NCI-H774 (cell line): ENCODE data around the gene CNNM3.

Experiments
- DNase-seq: peaks from one replicate; lab custom pipeline; 2025; lab: John Stamatoyannopoulos, UW

Gene CNNM3

GRCh38 chr2:96864343-96865091 is 48.4 kb downstream of the CNNM3 start:
- DNase-seq: no peak

DNA sequence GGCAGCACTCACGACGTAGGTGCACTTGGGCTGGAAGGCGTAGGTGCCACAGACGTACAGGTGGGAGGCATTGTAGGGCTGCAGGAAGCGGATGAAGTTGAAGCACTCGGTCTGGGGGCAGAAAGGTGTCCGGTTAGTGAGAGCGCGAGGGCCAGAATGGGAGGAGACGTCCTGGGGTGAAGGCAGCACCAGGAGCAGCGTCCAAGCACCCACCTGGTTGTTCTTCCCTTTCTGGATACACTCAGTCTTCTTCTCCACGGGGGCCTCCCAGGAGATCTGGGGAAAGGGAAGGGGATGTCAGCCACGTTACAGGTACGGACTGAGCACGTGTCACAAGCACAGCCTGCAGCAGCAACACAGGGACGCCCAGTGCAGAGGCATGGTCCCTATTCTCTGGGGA is 49.6 kb downstream of the CNNM3 start:
- DNase-seq: no peak

- DNase-seq: no peak
These were observed 50.1 kb downstream of the CNNM3 start for GRCh38 chr2:96866149-96866548.

DNA sequence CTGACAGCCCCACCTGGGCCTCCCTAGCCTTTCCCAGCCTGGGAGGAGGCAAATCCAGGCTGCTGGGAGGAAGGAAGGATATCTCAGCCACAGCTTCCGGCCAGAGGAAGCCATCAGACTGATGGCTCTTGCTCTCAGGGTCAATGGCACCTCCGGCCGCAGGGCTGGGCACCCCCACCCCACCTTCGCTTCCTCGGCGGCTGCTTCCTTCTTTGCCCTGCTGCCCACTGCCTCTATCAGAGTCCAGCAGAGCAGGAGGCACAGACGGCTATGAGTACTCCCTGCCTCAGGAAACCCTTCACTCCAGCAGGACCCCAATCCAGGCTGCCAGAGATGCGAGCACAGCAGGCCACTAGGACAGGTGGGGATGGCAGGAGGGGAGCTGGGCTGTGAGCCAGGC is 50.5 kb downstream of the CNNM3 start:
- no peak for DNase-seq

DNA sequence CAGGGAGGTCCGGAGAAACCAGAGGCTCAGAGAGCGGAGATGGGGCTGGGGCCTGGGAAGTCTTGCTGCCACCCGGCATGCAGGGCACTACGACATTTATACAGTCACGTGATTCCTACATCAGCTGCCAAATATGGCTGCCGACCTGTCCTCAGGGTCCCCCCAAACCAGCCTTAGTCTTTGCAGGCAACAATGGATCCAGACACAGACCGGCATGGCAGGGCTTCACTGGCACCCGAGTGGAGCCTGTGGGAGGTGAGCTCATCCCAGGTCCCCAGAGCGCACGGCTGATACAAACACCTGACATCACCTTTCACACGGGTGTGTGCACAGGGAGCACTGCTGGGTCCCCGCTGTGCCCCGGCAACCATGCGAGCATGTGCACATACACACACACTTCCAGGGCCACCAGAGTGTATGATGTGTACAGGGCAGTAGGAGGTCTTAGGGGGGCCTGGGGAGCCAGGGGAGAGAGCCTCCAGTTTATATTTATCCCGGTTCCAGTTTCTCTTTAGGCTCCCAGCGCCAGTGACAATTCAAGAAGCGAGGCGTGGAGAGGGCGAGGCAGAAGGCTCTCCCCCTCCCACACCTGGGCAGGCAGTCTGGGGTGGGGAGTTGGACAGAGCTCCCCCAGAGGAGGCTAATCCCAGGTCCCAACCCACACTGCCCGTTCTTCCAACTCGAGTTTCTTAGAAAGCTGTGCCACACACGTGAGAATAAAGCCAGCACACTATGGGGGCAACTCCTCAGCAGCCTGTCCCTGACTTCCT is 51.1 kb downstream of the CNNM3 start:
- no peak for DNase-seq

DNA sequence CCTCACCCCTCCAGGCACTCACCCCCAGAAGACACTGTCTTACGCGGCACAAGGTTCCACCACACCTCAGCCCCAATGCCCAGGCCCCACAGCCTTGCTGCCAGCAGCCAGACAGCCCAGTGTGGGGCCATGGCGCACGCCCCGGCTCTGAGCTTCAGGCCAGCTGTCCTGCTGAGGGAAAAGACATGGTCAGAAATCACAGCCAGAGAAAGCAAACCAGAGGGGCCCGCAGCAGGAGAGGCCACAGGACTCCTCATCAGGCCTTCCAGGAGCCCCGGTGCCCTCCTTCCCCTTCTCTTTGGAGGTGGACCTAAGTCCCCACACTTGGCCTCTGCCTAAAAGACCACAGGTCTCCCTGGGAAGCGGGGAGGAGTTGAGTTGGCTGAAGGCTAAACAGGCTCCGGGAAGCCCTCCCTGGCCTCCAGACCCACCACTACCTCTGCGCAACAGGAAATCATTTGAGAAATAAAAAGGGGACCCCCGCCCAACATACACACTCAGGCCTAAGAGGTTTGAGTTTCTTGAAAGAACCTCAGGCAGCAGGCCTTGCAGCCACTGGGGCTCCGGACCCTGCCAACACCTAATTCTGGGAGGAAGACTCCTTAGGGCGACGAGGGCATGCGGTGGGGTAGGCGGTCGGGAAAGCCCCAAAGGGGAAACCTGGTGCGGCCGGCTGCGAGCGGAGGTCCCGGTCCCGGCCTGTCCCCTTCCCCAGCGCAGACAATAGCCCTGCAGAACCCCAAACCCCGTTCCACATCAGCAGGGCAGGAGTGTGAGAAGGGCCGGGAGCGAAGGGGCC is 51.9 kb downstream of the CNNM3 start:
- DNase-seq: no peak

DNA sequence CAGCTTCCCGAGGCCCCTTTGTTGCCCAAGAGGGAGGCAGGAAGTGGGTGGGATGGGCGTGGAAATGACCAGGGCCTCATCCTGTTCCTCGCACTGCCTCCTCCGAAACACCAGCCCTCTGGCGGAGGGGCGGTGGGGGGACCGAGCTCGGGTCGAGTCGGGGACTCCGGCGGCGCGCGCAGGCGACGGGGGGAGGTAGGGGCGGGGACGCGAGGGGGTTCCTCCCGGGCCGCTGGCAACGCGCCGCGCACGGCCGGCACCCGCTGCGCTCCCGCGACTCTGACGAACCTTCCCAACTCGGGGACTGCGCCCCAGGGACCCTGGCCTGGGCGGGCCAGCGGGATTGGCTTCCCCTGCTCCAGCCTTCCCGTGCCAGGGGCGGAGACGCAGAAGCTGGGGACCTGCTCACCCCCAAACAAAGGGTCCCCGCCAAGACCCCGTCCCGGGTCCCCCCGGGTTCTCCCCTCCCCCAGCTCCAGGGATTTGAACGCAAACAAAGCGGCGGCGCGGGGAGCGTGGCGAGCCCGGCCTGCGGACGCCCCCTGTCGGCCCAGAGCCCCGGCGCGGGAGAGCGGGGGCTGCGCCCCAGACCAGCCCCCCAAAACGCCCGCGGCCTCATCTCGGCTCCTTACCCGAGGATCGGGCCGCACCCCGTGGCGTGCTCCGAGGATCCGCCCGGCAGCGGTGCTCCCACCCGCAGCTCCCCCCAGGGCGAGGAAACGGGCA is 52.6 kb downstream of the CNNM3 start:
- DNase-seq: peak; percentile 33

DNA sequence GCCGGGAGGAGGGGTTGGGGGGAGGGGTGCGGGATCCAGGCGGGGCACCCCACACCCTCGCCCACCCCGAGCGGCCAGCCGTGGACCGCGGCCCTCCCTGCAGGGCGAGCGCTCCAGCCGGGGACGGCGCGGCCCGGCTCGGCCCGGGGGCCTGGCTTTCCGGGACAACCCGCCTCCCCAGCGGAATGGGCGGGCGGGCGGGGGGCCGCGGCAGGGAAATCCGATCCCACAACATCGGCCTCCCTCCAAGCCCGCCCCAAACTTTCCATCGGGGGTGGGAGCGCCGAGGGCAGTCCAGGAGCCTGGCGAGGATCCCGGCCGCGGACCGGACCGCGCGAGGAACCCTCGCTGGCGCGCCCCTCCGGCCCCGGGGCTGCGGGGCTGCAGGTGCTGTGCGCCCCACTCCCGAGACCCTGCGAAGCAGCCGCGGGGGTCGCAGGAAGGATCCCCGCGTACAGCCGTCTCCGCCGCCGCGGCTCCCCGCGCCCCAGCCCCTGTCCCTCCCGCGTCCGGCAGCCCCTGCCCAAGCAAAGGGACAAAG is 53.3 kb downstream of the CNNM3 start:
- DNase-seq: no peak

DNA sequence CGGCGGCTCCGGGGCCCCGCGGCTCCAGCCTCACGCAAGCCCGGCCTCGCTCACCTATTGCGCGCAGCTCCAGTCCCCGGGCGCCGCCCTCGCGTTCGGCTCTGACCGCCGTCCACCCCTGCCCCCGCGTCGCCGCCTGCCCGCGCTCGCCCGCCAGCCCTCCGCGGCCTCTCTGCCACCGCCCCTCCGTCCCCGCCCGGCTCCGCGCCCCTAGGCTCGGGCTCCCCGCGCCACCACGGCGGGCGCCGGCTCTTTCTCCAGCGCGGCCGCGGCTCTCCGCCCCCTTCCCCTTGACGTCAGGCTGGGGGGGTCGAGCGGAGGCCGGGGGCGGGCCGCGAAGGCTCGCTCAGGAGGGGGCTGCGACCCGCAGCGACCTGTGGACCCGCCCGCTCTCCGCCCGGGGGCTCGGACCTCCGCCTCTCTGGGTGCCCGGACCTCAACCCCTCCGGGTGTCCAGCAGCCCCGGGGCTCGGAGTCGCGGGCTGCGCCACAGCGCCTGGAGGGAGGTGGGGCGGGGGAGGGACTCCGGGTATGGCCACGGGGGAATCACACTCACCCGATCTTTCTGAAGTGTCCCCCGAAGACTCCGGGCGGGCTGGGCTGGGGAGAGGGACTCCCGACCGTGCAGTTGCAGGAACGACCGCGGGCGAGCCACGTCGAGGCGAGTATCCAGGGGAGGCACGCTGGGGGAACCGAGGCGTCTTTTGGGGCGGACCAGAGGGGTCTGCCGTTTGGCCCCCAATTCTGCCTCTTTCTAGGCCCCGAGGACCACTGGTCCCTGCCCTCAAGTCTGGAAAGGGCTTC is 54.0 kb downstream of the CNNM3 start, which contains the start of gene SEMA4C:
Gene SEMA4C (minus strand): TSS at position 259 of the 804 bp plus-strand sequence. CDS start 2,194 bp downstream, outside the sequence.
- peak; percentile 55 for DNase-seq

- peak; percentile 44 for DNase-seq
These were observed 54.7 kb downstream of the CNNM3 start for GRCh38 chr2:96870626-96871255.

DNA sequence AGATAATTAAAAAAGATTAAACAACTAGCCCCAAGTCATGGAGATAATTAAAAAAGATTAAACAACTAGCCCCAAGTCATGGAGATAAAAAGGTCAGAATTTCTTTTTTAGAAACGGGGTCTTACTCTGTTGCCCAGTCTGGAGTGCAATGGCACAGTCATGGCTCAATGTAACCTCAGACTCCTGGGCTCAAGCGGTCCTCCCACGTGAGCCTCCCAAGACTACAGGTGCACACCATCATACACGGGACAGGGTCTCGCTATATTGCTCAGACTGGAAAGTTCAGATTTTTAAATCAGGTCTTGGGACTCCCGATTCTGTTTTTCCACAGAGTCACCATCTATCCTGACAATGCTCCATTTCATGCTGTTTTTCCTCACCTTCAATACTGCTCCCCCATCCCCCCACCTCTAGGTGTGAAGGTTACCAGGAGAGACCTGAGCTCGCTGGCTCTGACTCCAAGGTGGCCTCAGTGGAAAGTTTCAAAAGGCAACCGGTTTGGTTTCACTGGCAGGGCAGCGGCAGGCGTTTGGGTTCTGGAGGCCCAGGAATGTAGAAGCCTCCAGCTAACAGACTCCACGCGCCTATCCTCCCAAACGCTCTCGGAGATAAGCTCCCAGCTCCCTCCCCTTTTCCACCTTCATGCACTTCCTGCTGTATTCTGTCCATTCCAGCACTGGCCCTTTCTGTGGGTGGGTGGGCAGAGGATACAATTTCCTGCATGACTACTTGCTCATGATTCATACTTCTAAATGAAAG is 56.7 kb downstream of the CNNM3 start:
- DNase-seq: no peak

GRCh38 chr2:96873651-96874096 is 57.6 kb downstream of the CNNM3 start:
- DNase-seq: no peak

DNA sequence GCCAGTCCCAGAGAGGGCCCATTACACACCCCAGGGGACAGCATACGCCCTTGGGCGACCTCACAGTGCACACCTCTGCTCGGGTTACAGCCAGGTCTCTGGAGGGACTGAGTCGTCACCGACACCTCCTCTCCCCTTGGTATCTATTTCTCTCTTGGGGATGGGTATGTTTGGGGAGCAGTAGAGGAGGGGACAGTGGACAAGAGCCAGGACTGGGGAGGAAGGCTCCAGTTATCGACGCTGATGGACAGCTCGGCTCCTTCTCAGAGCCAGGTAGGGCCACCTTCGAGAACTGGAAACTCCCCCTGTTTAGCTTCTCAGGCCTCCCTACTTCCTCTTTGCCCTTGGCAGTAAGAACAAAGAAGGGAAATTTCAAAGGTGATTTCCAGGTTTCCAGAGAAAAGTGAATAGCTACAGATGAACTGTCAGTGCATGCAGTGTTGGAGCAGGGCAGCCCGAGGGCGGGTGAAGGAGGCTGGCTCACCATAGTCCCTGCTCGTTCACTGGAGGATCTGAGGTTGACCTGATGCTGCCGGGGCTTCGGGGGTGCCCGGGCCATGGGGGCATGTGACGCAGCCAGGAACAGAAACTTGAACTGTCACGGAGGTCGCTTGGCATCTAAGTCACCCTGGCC is 58.2 kb downstream of the CNNM3 start:
- DNase-seq: no peak

DNA sequence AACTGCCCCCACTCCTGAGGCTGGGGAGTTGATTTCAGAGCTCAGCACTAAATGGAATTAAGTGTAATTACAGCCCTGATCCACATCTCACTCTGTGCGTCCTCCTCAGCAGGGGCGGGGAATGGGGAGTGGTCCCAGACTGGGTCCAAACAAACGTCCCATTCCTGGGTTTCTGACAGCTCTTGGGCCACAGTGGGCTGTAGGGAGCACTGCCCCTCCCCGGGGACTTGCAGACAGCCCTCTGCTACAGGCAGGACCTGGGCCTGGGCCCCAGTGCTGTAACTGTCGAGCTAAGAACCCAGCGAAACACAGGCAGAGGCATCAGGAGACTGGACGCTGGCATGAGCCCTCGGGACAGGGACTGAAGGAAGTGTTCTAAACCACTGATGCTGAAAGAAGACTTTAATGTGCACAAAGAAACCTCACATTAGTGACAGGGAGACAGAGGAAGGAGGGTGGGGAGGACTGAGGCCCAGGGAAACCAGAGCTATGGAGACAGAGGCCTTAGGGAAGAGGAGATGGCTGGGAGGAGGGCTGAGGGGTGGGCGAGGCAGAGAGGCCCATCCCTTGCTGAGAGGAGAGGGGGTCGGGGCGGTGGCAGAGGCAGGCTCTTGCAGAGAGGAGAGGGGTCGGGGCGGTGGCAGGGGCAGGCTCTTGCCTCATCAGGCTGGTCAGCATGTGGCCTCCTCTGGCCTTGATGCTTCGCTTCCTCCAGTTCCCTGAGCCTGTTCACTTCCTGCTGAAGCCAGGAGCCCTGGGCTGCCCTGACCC is 59.6 kb downstream of the CNNM3 start:
- DNase-seq: no peak

- DNase-seq: no peak
These were observed 60.4 kb downstream of the CNNM3 start for GRCh38 chr2:96876269-96877041.

DNA sequence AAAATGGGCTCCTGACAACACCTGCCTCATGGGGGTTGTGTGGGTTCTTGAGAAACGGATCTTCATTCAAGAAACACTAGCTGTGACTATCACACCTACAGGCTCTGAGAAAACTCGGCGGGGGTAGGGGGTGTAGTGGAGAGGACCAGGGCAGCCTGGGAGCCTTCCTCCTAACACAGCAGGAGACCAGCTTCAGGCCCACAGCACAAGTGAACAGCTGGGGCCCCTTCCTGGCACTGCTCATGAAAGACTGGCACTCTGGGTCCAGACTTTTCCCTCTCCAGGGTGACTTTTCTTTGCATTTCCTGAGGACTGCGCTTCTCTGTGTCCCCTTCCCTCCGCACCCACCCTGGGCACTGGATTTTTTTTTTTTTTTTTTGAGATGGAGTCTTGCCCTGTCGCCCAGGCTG is 61.0 kb downstream of the CNNM3 start:
- no peak for DNase-seq

- DNase-seq: no peak
These were observed 61.6 kb downstream of the CNNM3 start for GRCh38 chr2:96877631-96878092.
